ENCODE results near the gene OR2A14. TPM values are rescaled to one million over a fixed set of nuclear protein-coding genes. Genes with fewer than 3 reads are reported as not detected.

OR2A14 gene
- polyA plus RNA-seq, 3 donors = not detected

GRCh38 chr7:144085978-144086377, 37.0 kb upstream of the OR2A14 start, which contains the start of gene OR2A12:
OR2A12 (plus strand) TSS chr7:144086278; CDS start chr7:144095108, 8,830 bp downstream.
- H3K9ac ChIP-seq (ENCODE audit: insufficient read depth, low read length, poor library complexity, severe bottlenecking) = no peak within 1 kb of the TSS
- H3K9me3 ChIP-seq (replicated peaks in 1 of 2; ENCODE audit: control insufficient read depth in 1 of 2, insufficient read depth in 1 of 2, low read length in 2 of 2) = no peaks in the 10 kb centered on the region
- intact Hi-C loops (cut with micrococcal nuclease) = no loop called here
- peaks cover 0 to 5% (median 1%) of the 10 kb centered on the region in 3 donors for H3K27me3 Mint-ChIP-seq (ENCODE audit: low read depth in 3 of 3)
- no peak within 1 kb of the TSS for H3K27ac Mint-ChIP-seq
- H3K36me3 Mint-ChIP-seq = no peaks in the 10 kb centered on the region
- H3K4me1 ChIP-seq (ENCODE audit: control insufficient read depth in 1 of 2, insufficient read depth in 2 of 2, low read length in 2 of 2) = no peaks in the 10 kb centered on the region
- no peak within 1 kb of the TSS for H3K27ac ChIP-seq (ENCODE audit: low read depth in 1 of 2, low read length in 2 of 2)
- H3K4me2 ChIP-seq (replicated peaks; ENCODE audit: extremely low read depth, low read length, poor library complexity, severe bottlenecking) = no peak within 1 kb of the TSS
- no peaks in the 10 kb centered on the region for H3K27me3 ChIP-seq (ENCODE audit: control insufficient read depth in 2 of 2, insufficient read depth in 2 of 2, low read length in 2 of 2)
- H3K79me2 ChIP-seq (ENCODE audit: insufficient read depth, low read length) = no peaks in the 10 kb centered on the region
- peaks cover 0 to 5% (median 2%) of the 10 kb centered on the region in 7 donors for H3K9me3 Mint-ChIP-seq
- WGBS (ENCODE audit: insufficient coverage) = no CpG with 5 or more reads among the region's 2 CpGs
- H2AFZ ChIP-seq (ENCODE audit: insufficient read depth, low read depth, low read length, poor library complexity, severe bottlenecking) = no peak within 1 kb of the TSS
- no peaks in the 10 kb centered on the region for H3K4me1 Mint-ChIP-seq
- no peaks in the 10 kb centered on the region for H4K20me1 ChIP-seq (ENCODE audit: insufficient read depth, low read length)
- no peak within 1 kb of the TSS for H3K4me3 ChIP-seq (replicated peaks in 1 of 3; ENCODE audit: low read depth in 2 of 3, low read length in 3 of 3)
- DNase-seq = no peak
- H3K4me3 Mint-ChIP-seq = no peak within 1 kb of the TSS
- TF ChIP-seq CTCF (IDR thresholded peaks at IDR 0.05) = no peak
- H3K36me3 ChIP-seq (replicated peaks in 1 of 2; ENCODE audit: control insufficient read depth in 1 of 2, insufficient read depth in 2 of 2, low read length in 2 of 2) = no peaks in the 10 kb centered on the region

GRCh38 chr7:144086730-144087129, 36.2 kb upstream of the OR2A14 start:
- H3K36me3 ChIP-seq (replicated peaks in 1 of 2; ENCODE audit: control insufficient read depth in 1 of 2, insufficient read depth in 2 of 2, low read length in 2 of 2) = no peaks in the 10 kb centered on the region
- Mint-ChIP-seq H3K36me3 (no peaks in the 10 kb centered on the region), H3K27me3 (ENCODE audit: low read depth in 3 of 3) (peaks cover 0 to 5% (median 0%) of the 10 kb centered on the region in 3 donors), H3K9me3 (peaks cover 0 to 5% (median 2%) of the 10 kb centered on the region in 7 donors), H3K4me1 (no peaks in the 10 kb centered on the region), H3K27ac (no peak overlapping the region), H3K4me3 (no peak overlapping the region)
- no peak overlapping the region for H3K9ac ChIP-seq (ENCODE audit: insufficient read depth, low read length, poor library complexity, severe bottlenecking)
- intact Hi-C loops (cut with micrococcal nuclease) = no loop called here
- H3K9me3 ChIP-seq (replicated peaks in 1 of 2; ENCODE audit: control insufficient read depth in 1 of 2, insufficient read depth in 1 of 2, low read length in 2 of 2) = no peaks in the 10 kb centered on the region
- DNase-seq = no peak
- no peaks in the 10 kb centered on the region for H3K4me1 ChIP-seq (ENCODE audit: control insufficient read depth in 1 of 2, insufficient read depth in 2 of 2, low read length in 2 of 2)
- H3K27me3 ChIP-seq (ENCODE audit: control insufficient read depth in 2 of 2, insufficient read depth in 2 of 2, low read length in 2 of 2) = no peaks in the 10 kb centered on the region
- no peak overlapping the region for H3K4me2 ChIP-seq (replicated peaks; ENCODE audit: extremely low read depth, low read length, poor library complexity, severe bottlenecking)
- WGBS (ENCODE audit: insufficient coverage) = 100% methylated on average over 2 of the region's 4 CpGs
- no peaks in the 10 kb centered on the region for H4K20me1 ChIP-seq (ENCODE audit: insufficient read depth, low read length)
- H3K79me2 ChIP-seq (ENCODE audit: insufficient read depth, low read length) = no peaks in the 10 kb centered on the region
- TF ChIP-seq CTCF (IDR thresholded peaks at IDR 0.05) = no peak
- no peak overlapping the region for H3K4me3 ChIP-seq (replicated peaks in 1 of 3; ENCODE audit: low read depth in 2 of 3, low read length in 3 of 3)
- H2AFZ ChIP-seq (ENCODE audit: insufficient read depth, low read depth, low read length, poor library complexity, severe bottlenecking) = no peak overlapping the region
- no peak overlapping the region for H3K27ac ChIP-seq (ENCODE audit: low read depth in 1 of 2, low read length in 2 of 2)

All from CD14-positive monocyte (primary cell).